Placental pericyte (primary cell): ENCODE measurements around the gene ANO7. TPM values are rescaled to one million over a fixed set of nuclear protein-coding genes. Genes with fewer than 3 reads are reported as not detected.

Source experiments
- total RNA-seq: library from RNA; depleted of rRNA; stranded (reverse); fragments of >200 nt; gene quantifications from 2 replicates; pipeline ENCODE4 v1.2.3, GENCODE V29; 2012

ANO7 gene, protein sequence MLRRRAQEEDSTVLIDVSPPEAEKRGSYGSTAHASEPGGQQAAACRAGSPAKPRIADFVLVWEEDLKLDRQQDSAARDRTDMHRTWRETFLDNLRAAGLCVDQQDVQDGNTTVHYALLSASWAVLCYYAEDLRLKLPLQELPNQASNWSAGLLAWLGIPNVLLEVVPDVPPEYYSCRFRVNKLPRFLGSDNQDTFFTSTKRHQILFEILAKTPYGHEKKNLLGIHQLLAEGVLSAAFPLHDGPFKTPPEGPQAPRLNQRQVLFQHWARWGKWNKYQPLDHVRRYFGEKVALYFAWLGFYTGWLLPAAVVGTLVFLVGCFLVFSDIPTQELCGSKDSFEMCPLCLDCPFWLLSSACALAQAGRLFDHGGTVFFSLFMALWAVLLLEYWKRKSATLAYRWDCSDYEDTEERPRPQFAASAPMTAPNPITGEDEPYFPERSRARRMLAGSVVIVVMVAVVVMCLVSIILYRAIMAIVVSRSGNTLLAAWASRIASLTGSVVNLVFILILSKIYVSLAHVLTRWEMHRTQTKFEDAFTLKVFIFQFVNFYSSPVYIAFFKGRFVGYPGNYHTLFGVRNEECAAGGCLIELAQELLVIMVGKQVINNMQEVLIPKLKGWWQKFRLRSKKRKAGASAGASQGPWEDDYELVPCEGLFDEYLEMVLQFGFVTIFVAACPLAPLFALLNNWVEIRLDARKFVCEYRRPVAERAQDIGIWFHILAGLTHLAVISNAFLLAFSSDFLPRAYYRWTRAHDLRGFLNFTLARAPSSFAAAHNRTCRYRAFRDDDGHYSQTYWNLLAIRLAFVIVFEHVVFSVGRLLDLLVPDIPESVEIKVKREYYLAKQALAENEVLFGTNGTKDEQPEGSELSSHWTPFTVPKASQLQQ
- 0.22 and 1.7 TPM in 2 replicates for total RNA-seq

DNA sequence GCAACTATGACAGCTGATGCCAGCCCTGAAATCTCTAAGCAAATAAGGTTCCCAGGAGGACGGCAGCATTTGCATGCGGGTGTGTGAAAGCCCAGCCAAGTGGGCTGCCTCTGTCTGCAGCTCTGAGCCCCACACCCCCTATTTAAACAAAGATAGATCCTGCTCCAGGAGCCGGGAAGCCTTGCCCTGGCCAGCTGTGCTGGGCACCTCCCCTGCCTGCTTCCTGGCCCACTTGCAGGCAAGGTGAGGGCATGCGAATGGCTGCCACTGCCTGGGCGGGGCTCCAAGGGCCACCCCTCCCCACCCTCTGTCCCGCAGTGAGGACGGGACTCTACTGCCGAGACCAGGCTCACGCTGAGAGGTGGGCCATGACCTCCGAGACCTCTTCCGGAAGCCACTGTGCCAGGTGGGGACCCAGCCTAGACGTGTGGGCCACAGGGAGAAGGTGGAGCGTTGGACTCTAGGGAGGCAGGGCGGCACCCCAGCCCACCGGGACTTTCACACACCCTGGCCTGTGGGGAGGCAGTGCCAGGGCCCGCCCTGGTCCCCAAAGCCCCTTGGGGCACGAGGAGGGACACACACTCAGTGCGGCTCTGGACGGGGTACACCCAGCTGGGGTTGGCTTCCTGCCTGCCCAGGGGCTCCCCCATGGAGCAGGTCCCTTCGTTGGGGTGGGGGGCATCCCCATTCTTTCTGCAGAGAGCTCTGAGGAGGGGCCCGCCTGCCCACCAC lies at the start of gene ANO7:
Gene ANO7, plus strand, starts transcription at position 317 of the 732 bp plus-strand sequence. CDS start 1,387 bp downstream, outside the sequence.

DNA sequence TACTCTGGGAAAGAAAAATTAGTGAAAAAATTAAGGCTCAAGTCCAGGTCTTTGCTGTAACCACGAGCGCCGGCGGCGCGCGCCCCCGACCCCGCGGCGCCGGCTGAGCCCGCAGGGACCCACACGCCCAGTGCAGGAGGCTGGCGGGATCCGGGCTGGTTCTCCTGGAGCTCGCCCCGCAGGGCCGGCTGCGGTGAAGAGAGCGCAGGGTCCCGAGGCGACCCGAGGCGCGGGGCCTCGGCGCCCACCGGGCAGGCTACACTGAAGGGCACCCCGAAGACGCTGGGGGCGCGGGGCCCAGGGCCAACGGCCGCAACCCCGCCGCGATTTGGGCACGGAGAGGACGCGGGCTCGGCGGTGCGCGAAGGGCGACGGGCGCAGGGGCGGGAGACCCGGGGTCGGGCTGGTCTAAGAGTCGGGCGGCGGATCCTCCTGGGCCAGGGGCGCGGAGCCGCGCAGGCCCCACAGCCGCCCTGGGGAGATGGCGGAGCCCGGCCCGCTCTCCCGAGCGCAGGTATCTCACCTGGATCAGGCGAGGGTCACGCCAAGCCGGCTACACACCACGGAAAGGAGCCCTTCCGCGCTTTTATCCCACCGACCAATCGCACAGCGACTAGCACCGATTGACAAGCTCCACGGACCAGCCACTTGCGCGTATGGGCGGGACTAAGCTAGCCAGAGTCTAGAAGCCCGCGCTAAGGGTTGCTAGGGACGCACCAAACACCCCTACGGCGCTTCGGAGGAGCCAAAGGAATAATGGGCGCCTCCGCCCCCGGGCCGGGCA lies 39.4 kb upstream of the ANO7 start, which contains the start of gene PASK:
Gene PASK, minus strand, starts transcription at position 582 of the 784 bp plus-strand sequence. CDS start 6,440 bp downstream, outside the sequence.

DNA sequence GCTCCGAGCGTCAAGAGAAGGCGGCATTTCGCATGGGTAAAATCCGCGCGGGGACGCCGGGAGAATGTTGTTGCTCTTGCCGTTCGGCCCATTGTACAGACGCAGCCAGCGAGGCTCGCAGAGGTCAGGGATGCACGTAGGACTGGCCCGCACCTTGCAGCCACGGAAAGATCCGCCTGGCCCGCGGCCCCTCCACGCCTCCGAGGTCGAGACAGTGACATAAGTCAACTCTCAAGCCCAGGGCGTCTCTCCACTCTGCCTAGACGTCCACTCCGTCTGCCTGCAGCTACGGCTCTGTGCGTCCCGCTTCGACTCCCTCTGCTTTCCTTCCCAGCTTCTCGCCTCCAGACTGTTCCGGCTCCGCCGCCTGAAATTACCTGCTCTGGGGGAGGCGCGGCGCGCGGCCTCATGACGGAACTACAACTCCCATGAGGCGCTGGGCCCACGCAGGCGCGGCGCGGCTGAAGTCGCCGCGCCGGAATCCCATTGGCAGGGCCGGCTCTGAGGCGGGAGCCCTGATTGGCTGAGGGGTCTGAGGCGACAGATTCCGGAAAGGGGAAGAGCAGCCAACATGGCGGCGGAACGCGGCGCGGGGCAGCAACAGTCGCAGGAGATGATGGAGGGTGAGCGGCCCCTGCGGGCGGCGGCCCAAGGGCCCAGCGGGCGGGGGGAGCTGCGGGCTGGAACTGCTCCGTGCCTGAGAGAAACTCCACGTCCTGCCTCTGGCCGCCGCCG lies 38.4 kb upstream of the ANO7 start, which contains the start of gene PPP1R7:
Gene PPP1R7, plus strand, starts transcription at position 543 of the 735 bp plus-strand sequence. Its CDS starts 29 bp downstream, at position 572.

Other genes starting within 250 kb of the ANO7 start
- gene SNED1, start 190.1 kb upstream of the ANO7 start, total RNA-seq = 2.2 and 16.6 TPM in 2 replicates
- 21.4 and 32.8 TPM in 2 replicates for gene MTERF4, start 86.4 kb upstream of the ANO7 start, total RNA-seq
- gene PASK, start 39.2 kb upstream of the ANO7 start, total RNA-seq = 1.3 and 7.2 TPM in 2 replicates
- gene PPP1R7, start 38.2 kb upstream of the ANO7 start, total RNA-seq = 54.7 and 60.1 TPM in 2 replicates
- gene HDLBP, start 127.0 kb downstream of the ANO7 start, total RNA-seq = 844 and 1,772 TPM in 2 replicates
- 339 and 470 TPM in 2 replicates for gene SEPTIN2, start 127.2 kb downstream of the ANO7 start, total RNA-seq
- 24.5 and 41.7 TPM in 2 replicates for gene FARP2, start 167.6 kb downstream of the ANO7 start, total RNA-seq